Coronary artery (tissue), 2 donors: ENCODE data around the gene MARCHF3.

Experiments used
- DNase-seq: peaks from one replicate; pipeline ENCODE4 v3.0.0-alpha.2; 2017; ENCODE audit warnings: low spot score
- H3K27ac ChIP-seq, 2 donors: fragments of 200-600 bp; sonication (generic); one replicate each; pipeline ENCODE4 v1.5.1; 2016 to 2019
- H3K4me3 ChIP-seq: fragments of 200-600 bp; sonication (generic); 2 replicates; pipeline ENCODE4 v1.5.1; 2016; ENCODE audit warnings: mild to moderate bottlenecking, moderate library complexity
- CTCF ChIP-seq: fragments of 200-600 bp; sonication (generic); IDR thresholded peaks from one replicate; pipeline ENCODE4 v1.5.1; 2019; ENCODE audit warnings: antibody characterized with exemption

The MARCHF3 gene

GRCh38 chr5:126998201-126998631, 32.1 kb downstream of the MARCHF3 start:
- TF ChIP-seq CTCF = no peak
- Histone ChIP-seq H3K27ac (no peak overlapping the region), H3K4me3 (no peak overlapping the region)
- no peak for DNase-seq

GRCh38 chr5:126995689-126996088, 34.7 kb downstream of the MARCHF3 start:
- no peak overlapping the region for H3K4me3 ChIP-seq
- no peak for TF ChIP-seq CTCF

GRCh38 chr5:126995039-126995438, 35.3 kb downstream of the MARCHF3 start:
- no peak for TF ChIP-seq CTCF
- Histone ChIP-seq H3K27ac (no peak overlapping the region), H3K4me3 (no peak overlapping the region)
- DNase-seq = no peak

More at GRCh38 chr5:126995689-126996088, 34.7 kb downstream of the MARCHF3 start:
- DNase-seq = no peak
- no peak overlapping the region for H3K27ac ChIP-seq

GRCh38 chr5:126994485-126994884, 35.9 kb downstream of the MARCHF3 start:
- TF ChIP-seq CTCF = no peak
- no peak overlapping the region for H3K27ac ChIP-seq
- H3K4me3 ChIP-seq = no peak overlapping the region

GRCh38 chr5:126988021-126988569, 42.3 kb downstream of the MARCHF3 start:
- no peak for DNase-seq
- no peak overlapping the region for H3K27ac ChIP-seq
- no peak for TF ChIP-seq CTCF
- no peak overlapping the region for H3K4me3 ChIP-seq

More at GRCh38 chr5:126994485-126994884, 35.9 kb downstream of the MARCHF3 start:
- DNase-seq = no peak

- TF ChIP-seq CTCF = no peak
- Histone ChIP-seq H3K27ac (no peak overlapping the region), H3K4me3 (no peak overlapping the region)
- DNase-seq = no peak
Observed at GRCh38 chr5:126987271-126987899, 43.0 kb downstream of the MARCHF3 start.

- TF ChIP-seq CTCF = no peak
- Histone ChIP-seq H3K4me3 (no peak overlapping the region), H3K27ac (no peak overlapping the region)
- no peak for DNase-seq
Observed at GRCh38 chr5:126984632-126985031, 45.7 kb downstream of the MARCHF3 start.
